Lower leg skin (tissue), 4 donors: ENCODE data around the gene EFCAB9. TPM values are rescaled to one million over a fixed set of nuclear protein-coding genes. Genes with fewer than 3 reads are reported as not detected.

Experiments used
- DNase-seq, 2 donors: peaks; one replicate each; pipeline ENCODE4 v3.0.0-alpha.2; 2019; ENCODE audit warnings: low spot score in 2 of 2
- H3K4me3 ChIP-seq: fragments of 200-600 bp; sonication (generic); 2 replicates; pipeline ENCODE4 v1.5.1; 2017; ENCODE audit warnings: mild to moderate bottlenecking, low read depth; ENCODE audit not compliant: poor library complexity, severe bottlenecking
- POLR2A ChIP-seq, 2 donors: fragments of 450-650 bp; IDR thresholded peaks; one replicate each; pipeline ENCODE4 v1.6.1; 2016 to 2017; ENCODE audit warnings: antibody characterized with exemption in 2 of 2, mild to moderate bottlenecking in 1 of 2, moderate library complexity in 1 of 2
- WGBS, 2 donors: methylation state at CpG; one replicate each; pipeline ENCODE4 v1.1.5; 2018; 5-methylcytosine and 5-hydroxymethylcytosine counted together
- intact Hi-C: fragments of 100-400 bp; cut with DNase I; formaldehyde crosslinking; loops from one replicate; pipeline ENCODE4 v1.15.0; 2023; ENCODE audit warnings: low total_unique reads
- total RNA-seq, 4 donors: library from RNA; depleted of rRNA; stranded (reverse); fragments of >200 nt; gene quantifications; one replicate each; pipeline ENCODE4 v1.1.0, GENCODE V29; 2016
- TF ChIP-seq, protein P1 (sequence below), 3 donors: fragments of 450-650 bp; IDR thresholded peaks; one replicate each; pipeline ENCODE4 v1.5.1; 2016; ENCODE audit warnings: antibody characterized with exemption in 3 of 3, mild to moderate bottlenecking in 3 of 3, moderate library complexity in 2 of 3

Gene EFCAB9
- total RNA-seq, 4 donors from 2014 or later: not detected

DNA sequence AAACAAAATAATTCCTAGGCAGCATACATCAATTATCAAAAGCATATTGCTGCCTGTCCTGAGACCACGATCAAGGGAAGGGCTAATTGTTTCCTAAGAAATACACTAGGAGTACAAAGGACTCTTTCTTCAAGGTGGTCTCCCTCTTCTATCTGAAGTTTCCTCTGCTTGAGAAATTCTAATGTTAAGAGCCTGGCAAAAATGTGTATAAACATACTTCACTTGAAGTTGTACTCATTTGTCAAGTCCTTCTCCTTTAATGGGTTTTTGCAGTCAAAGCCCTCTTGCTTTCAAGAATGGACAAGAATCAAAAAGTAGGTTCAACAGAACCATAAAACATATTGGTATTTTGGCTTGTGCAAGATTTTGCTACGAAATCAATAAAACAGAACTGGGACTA is 58.5 kb downstream of the EFCAB9 start:
- intact Hi-C loops: no loop called here
- no peak overlapping the region for H3K4me3 ChIP-seq
- TF ChIP-seq, protein P1, sequence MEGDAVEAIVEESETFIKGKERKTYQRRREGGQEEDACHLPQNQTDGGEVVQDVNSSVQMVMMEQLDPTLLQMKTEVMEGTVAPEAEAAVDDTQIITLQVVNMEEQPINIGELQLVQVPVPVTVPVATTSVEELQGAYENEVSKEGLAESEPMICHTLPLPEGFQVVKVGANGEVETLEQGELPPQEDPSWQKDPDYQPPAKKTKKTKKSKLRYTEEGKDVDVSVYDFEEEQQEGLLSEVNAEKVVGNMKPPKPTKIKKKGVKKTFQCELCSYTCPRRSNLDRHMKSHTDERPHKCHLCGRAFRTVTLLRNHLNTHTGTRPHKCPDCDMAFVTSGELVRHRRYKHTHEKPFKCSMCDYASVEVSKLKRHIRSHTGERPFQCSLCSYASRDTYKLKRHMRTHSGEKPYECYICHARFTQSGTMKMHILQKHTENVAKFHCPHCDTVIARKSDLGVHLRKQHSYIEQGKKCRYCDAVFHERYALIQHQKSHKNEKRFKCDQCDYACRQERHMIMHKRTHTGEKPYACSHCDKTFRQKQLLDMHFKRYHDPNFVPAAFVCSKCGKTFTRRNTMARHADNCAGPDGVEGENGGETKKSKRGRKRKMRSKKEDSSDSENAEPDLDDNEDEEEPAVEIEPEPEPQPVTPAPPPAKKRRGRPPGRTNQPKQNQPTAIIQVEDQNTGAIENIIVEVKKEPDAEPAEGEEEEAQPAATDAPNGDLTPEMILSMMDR (IDR thresholded peaks at IDR 0.05): no peak
- TF ChIP-seq POLR2A (IDR thresholded peaks at IDR 0.05): no peak
- DNase-seq: no peak
- 88 to 92% methylated on average over 2 of the region's 2 CpGs for WGBS, 2 donors

Other genes with a start within 250 kb of the EFCAB9 start
- 10 to 100 TPM; 35.9 to 56.8 (median 50.9) TPM for gene FBXW11, start 187.5 kb upstream of the EFCAB9 start, total RNA-seq
- 10 to 100 TPM; 34.4 to 59.8 (median 40.7) TPM for gene STK10, start 5.9 kb upstream of the EFCAB9 start, total RNA-seq
- 10 to 100 TPM in 2 of 4 donors, 1 to 10 TPM in 2; 7.1 to 15.1 (median 9.4) TPM for gene UBTD2, start 89.6 kb downstream of the EFCAB9 start, total RNA-seq